SK-N-SH (cell line): ENCODE data around the gene TSSK3. TPM values are rescaled to one million over a fixed set of nuclear protein-coding genes. Genes with fewer than 3 reads are reported as not detected.

ENCODE experiments used
- CTCF ChIA-PET: fragments of 300-600, 350-600 bp; formaldehyde crosslinking; extraction: SDS; loops from one replicate; lab custom pipeline; 2021; lab: Yijun Ruan, JAX
- POLR2A ChIA-PET: fragments of 350-600 bp; sonication (Branson Sonifier 250); formaldehyde crosslinking; extraction: SDS; loops from one replicate; lab custom pipeline; 2020; ENCODE audit warnings: antibody characterized with exemption, inconsistent platforms; lab: Yijun Ruan, JAX
- DNase-seq: peaks from one replicate; pipeline ENCODE4 v3.0.0; 2012
- H2AFZ ChIP-seq: fragments of 200-600 bp; sonication (generic); 2 replicates; pipeline ENCODE4 v1.8.1; 2016; ENCODE audit warnings: antibody characterized with exemption, mild to moderate bottlenecking, low read depth
- H3F3A ChIP-seq: fragments of 200-600 bp; sonication (generic); replicated peaks from 2 replicates; pipeline ENCODE3; 2016; ENCODE audit warnings: antibody characterized with exemption, mild to moderate bottlenecking; ENCODE audit not compliant: insufficient read depth
- H3K27ac ChIP-seq, 2 experiments: fragments of 200-500 bp in 1 of 2; fragments of 200-600 bp in 1 of 2; sonication (Bioruptor generic) in 1 of 2; sonication (generic), shearing (Covaris generic) in 1 of 2; 2 replicates each; pipeline versions ENCODE4 v1.5.1 to v1.6.1; 2014 to 2016; ENCODE audit warnings: low read depth in 2 of 2, inconsistent platforms in 1 of 2, low read length in 1 of 2, mild to moderate bottlenecking in 1 of 2, mixed read lengths in 1 of 2
- H3K27me3 ChIP-seq: fragments of 200-600 bp; sonication (generic), shearing (Covaris generic); 2 replicates; pipeline ENCODE4 v1.6.1; 2016; ENCODE audit warnings: mixed run types; ENCODE audit not compliant: insufficient read depth
- H3K36me3 ChIP-seq, 2 experiments: fragments of 200-500 bp in 1 of 2; fragments of 200-600 bp in 1 of 2; sonication (Bioruptor generic) in 1 of 2; sonication (generic) in 1 of 2; replicated peaks in 1 of 2; 2 replicates each; pipeline versions ENCODE3 to v1.5.1; 2014 to 2016; ENCODE audit warnings: low read length in 1 of 2, mild to moderate bottlenecking in 1 of 2; ENCODE audit not compliant: insufficient read depth in 2 of 2, control insufficient read depth in 1 of 2
- H3K4me1 ChIP-seq, 2 experiments: fragments of 200-500 bp in 1 of 2; fragments of 200-600 bp in 1 of 2; sonication (Bioruptor generic) in 1 of 2; sonication (generic), shearing (Covaris generic) in 1 of 2; 2 replicates each; pipeline versions ENCODE4 v1.5.1 to v1.6.1; 2014 to 2016; ENCODE audit warnings: low read depth in 1 of 2, low read length in 1 of 2, mixed run types in 1 of 2; ENCODE audit not compliant: insufficient read depth in 2 of 2, control insufficient read depth in 1 of 2
- H3K4me2 ChIP-seq: fragments of 200-600 bp; sonication (generic), shearing (Covaris generic); 2 replicates; pipeline ENCODE4 v1.6.1; 2017; ENCODE audit warnings: mixed run types
- H3K4me3 ChIP-seq, 2 experiments: fragments of 200-500 bp in 1 of 2; fragments of 200-600 bp in 1 of 2; sonication (Bioruptor generic) in 1 of 2; sonication (generic), shearing (Covaris generic) in 1 of 2; 2 replicates each; pipeline versions ENCODE4 v1.5.1 to v1.8.1; 2014 to 2016; ENCODE audit warnings: low read depth in 2 of 2, inconsistent platforms in 1 of 2, low read length in 1 of 2, mild to moderate bottlenecking in 1 of 2, mixed read lengths in 1 of 2, moderate library complexity in 1 of 2
- H3K79me2 ChIP-seq: fragments of 200-600 bp; sonication (generic); 2 replicates; pipeline ENCODE4 v1.8.1; 2017; ENCODE audit warnings: mild to moderate bottlenecking; ENCODE audit not compliant: insufficient read depth
- H3K9ac ChIP-seq: fragments of 200-600 bp; sonication (generic); 2 replicates; pipeline ENCODE4 v1.6.1; 2017; ENCODE audit warnings: mixed run types
- H3K9me2 ChIP-seq: fragments of 200-600 bp; sonication (generic); 2 replicates; pipeline ENCODE4 v1.6.1; 2017; ENCODE audit warnings: mixed run types
- H3K9me3 ChIP-seq: fragments of 200-600 bp; sonication (generic); 2 replicates; pipeline ENCODE4 v1.6.1; 2017; ENCODE audit warnings: mixed run types, mild to moderate bottlenecking, moderate library complexity
- H4K20me1 ChIP-seq: fragments of 200-600 bp; sonication (generic); 2 replicates; pipeline ENCODE4 v1.6.1; 2017; ENCODE audit warnings: mild to moderate bottlenecking, mixed run types; ENCODE audit not compliant: insufficient read depth
- ELF1 ChIP-seq: IDR thresholded peaks from 2 replicates; pipeline ENCODE4 v1.4.0; 2012
- EP300 ChIP-seq, 2 experiments: IDR thresholded peaks; 2 replicates each; pipeline versions ENCODE4 v1.4.0 to v1.6.1; 2012; ENCODE audit warnings: borderline replicate concordance in 1 of 2, low read depth in 1 of 2, low read length in 1 of 2
- FOSL2 ChIP-seq: IDR thresholded peaks from 2 replicates; pipeline ENCODE4 v1.4.0; 2012; ENCODE audit warnings: low read depth, mild to moderate bottlenecking, moderate library complexity, borderline replicate concordance
- FOXM1 ChIP-seq: IDR thresholded peaks from 2 replicates; pipeline ENCODE4 v1.4.0; 2012; ENCODE audit warnings: low read depth, mild to moderate bottlenecking
- GATA2 ChIP-seq: sonication (generic); formaldehyde crosslinking; IDR thresholded peaks from 2 replicates; pipeline ENCODE4 v1.5.0; 2020; ENCODE audit warnings: mild to moderate bottlenecking, missing genetic modification reagents
- MEF2A ChIP-seq: IDR thresholded peaks from 2 replicates; pipeline ENCODE4 v1.4.0; 2012; ENCODE audit warnings: low read depth, borderline replicate concordance
- NRF1 ChIP-seq: IDR thresholded peaks from 2 replicates; pipeline ENCODE4 v1.6.1; 2012; ENCODE audit warnings: low read depth, mild to moderate bottlenecking, low read length
- POLR2AphosphoS5 ChIP-seq: IDR thresholded peaks from 2 replicates; pipeline ENCODE4 v1.6.1; 2012; ENCODE audit warnings: low read depth, low read length
- RAD21 ChIP-seq: IDR thresholded peaks from 2 replicates; pipeline ENCODE4 v1.6.1; 2012; ENCODE audit warnings: mild to moderate bottlenecking, low read length
- RCOR1 ChIP-seq: fragments of 150-350 bp; IDR thresholded peaks from 2 replicates; pipeline ENCODE4 v1.6.1; 2017; ENCODE audit warnings: antibody characterized with exemption, low read length
- RFX5 ChIP-seq: IDR thresholded peaks from 2 replicates; pipeline ENCODE4 v1.6.1; 2012; ENCODE audit warnings: mild to moderate bottlenecking, improper control_type of control experiment, low read length
- RXRA ChIP-seq: IDR thresholded peaks from 2 replicates; pipeline ENCODE4 v1.4.0; 2012; ENCODE audit warnings: low read depth, mild to moderate bottlenecking, borderline replicate concordance
- TAF1 ChIP-seq: IDR thresholded peaks from 2 replicates; pipeline ENCODE4 v1.6.1; 2012; ENCODE audit warnings: low read depth, mild to moderate bottlenecking, low read length, moderate library complexity, borderline replicate concordance
- TCF12 ChIP-seq: IDR thresholded peaks from 2 replicates; pipeline ENCODE4 v1.4.0; 2012
- YY1 ChIP-seq: IDR thresholded peaks from 2 replicates; pipeline ENCODE4 v1.4.0; 2012; ENCODE audit warnings: low read depth, mild to moderate bottlenecking
- whole genome bisulfite sequencing: methylation state at CpG from one replicate; pipeline ENCODE4 v1.1.6; 2017; ENCODE audit warnings: low lambda C conversion rate; 5-methylcytosine and 5-hydroxymethylcytosine counted together
- polyA plus RNA-seq, 3 experiments: library from polyadenylated mRNA; depleted of rRNA; stranded (reverse); fragments of >200 nt; gene quantifications; 2 replicates each; pipeline ENCODE4 v1.2.3, GENCODE V29; 2012
- TF ChIP-seq, protein P1 (sequence below): IDR thresholded peaks from 2 replicates; pipeline ENCODE4 v1.4.0; 2012; ENCODE audit warnings: low read depth, borderline replicate concordance
- TF ChIP-seq, protein P2 (sequence below): fragments of 150-350 bp; IDR thresholded peaks from 2 replicates; pipeline ENCODE4 v1.6.1; 2016; ENCODE audit warnings: mild to moderate bottlenecking, low read depth, low read length
- TF ChIP-seq, protein P3 (sequence below): IDR thresholded peaks from 2 replicates; pipeline ENCODE4 v1.6.1; 2012; ENCODE audit warnings: mild to moderate bottlenecking, low read depth, low read length, moderate library complexity

The TSSK3 gene
- polyA plus RNA-seq, 1 of the 3 experiments (the other 2 are of a cell fraction): 0.28 TPM

DNA sequence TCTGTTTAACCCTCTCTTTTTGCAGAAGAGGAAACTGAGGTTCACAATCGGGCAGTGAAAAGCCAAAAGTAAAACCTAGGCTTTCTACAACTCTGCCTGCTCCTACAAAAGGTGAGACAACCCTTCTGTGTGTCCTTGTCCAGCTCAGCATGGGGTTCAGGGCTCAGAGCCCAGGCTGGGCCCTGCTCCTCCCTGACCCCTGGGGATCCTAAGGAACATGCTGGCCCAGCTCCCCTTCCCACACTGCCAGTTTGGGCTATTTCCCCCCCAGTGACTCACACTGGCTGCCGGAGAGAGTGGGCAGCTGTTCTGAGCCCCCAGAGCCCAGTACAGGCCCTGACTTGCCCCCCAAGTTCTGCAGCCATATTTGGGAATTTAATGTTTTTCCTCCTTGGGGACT, 8.9 kb upstream of the TSSK3 start:
- Histone ChIP-seq H3K27me3 (no peaks in the 10 kb centered on the region), H3K9ac (no peak overlapping the region), H3K4me2 (no peak overlapping the region), H2AFZ (no peak overlapping the region), H3K9me3 (no peaks in the 10 kb centered on the region), H3K27ac (no peak overlapping the region), H4K20me1 (no peaks in the 10 kb centered on the region), H3K9me2 (no peaks in the 10 kb centered on the region), H3K4me1 (peaks cover 4 to 9% of the 10 kb centered on the region in 2 experiments; a peak in 2 of 4 replicates), H3K4me3 (no peak overlapping the region), H3K79me2 (peaks cover 8% of the 10 kb centered on the region; the same call in 1 of the 2 replicates), H3F3A (peaks cover 8% of the 10 kb centered on the region), H3K36me3 (no peaks in the 10 kb centered on the region)
- 92% methylated on average over 2 of the region's 2 CpGs for WGBS
- ChIA-PET CTCF (interaction anchor here (0.6 to 2.0 kb wide), 4 partner anchors 9 to 552 kb away, joined by 3 to 5 read pairs (median 4); partner anchors contain the start of genes FAM229A and TSSK3), POLR2A (interaction anchor here (3.5 kb wide), 1 partner anchor 17 kb away, joined by 24 read pairs; the partner anchor contains the start of gene MARCKSL1)
- TF ChIP-seq, protein P1, sequence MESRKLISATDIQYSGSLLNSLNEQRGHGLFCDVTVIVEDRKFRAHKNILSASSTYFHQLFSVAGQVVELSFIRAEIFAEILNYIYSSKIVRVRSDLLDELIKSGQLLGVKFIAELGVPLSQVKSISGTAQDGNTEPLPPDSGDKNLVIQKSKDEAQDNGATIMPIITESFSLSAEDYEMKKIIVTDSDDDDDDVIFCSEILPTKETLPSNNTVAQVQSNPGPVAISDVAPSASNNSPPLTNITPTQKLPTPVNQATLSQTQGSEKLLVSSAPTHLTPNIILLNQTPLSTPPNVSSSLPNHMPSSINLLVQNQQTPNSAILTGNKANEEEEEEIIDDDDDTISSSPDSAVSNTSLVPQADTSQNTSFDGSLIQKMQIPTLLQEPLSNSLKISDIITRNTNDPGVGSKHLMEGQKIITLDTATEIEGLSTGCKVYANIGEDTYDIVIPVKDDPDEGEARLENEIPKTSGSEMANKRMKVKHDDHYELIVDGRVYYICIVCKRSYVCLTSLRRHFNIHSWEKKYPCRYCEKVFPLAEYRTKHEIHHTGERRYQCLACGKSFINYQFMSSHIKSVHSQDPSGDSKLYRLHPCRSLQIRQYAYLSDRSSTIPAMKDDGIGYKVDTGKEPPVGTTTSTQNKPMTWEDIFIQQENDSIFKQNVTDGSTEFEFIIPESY: no peak
- TF ChIP-seq FOXM1: no peak
- TF ChIP-seq GATA2: no peak
- no peak for TF ChIP-seq POLR2AphosphoS5
- no peak for TF ChIP-seq NRF1
- TF ChIP-seq TAF1: no peak
- no peak for TF ChIP-seq RFX5
- no peak for TF ChIP-seq RXRA
- TF ChIP-seq RCOR1: no peak
- TF ChIP-seq, protein P2, sequence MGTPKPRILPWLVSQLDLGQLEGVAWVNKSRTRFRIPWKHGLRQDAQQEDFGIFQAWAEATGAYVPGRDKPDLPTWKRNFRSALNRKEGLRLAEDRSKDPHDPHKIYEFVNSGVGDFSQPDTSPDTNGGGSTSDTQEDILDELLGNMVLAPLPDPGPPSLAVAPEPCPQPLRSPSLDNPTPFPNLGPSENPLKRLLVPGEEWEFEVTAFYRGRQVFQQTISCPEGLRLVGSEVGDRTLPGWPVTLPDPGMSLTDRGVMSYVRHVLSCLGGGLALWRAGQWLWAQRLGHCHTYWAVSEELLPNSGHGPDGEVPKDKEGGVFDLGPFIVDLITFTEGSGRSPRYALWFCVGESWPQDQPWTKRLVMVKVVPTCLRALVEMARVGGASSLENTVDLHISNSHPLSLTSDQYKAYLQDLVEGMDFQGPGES: no peak
- TF ChIP-seq, protein P3, sequence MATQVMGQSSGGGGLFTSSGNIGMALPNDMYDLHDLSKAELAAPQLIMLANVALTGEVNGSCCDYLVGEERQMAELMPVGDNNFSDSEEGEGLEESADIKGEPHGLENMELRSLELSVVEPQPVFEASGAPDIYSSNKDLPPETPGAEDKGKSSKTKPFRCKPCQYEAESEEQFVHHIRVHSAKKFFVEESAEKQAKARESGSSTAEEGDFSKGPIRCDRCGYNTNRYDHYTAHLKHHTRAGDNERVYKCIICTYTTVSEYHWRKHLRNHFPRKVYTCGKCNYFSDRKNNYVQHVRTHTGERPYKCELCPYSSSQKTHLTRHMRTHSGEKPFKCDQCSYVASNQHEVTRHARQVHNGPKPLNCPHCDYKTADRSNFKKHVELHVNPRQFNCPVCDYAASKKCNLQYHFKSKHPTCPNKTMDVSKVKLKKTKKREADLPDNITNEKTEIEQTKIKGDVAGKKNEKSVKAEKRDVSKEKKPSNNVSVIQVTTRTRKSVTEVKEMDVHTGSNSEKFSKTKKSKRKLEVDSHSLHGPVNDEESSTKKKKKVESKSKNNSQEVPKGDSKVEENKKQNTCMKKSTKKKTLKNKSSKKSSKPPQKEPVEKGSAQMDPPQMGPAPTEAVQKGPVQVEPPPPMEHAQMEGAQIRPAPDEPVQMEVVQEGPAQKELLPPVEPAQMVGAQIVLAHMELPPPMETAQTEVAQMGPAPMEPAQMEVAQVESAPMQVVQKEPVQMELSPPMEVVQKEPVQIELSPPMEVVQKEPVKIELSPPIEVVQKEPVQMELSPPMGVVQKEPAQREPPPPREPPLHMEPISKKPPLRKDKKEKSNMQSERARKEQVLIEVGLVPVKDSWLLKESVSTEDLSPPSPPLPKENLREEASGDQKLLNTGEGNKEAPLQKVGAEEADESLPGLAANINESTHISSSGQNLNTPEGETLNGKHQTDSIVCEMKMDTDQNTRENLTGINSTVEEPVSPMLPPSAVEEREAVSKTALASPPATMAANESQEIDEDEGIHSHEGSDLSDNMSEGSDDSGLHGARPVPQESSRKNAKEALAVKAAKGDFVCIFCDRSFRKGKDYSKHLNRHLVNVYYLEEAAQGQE: no peak
- TF ChIP-seq ELF1: no peak
- TF ChIP-seq EP300 (IDR thresholded peaks at IDR 0.05; ENCODE audit: borderline replicate concordance in 1 of 2, low read depth in 1 of 2, low read length in 1 of 2): no peak
- TF ChIP-seq YY1: no peak
- no peak for TF ChIP-seq FOSL2
- no peak for TF ChIP-seq MEF2A
- no peak for TF ChIP-seq TCF12
- TF ChIP-seq RAD21: no peak
- DNase-seq: no peak
